Hippocampal formation (tissue), 2 donors: ENCODE data around the gene ARG2.
A peak's percentile ranks its signal among the peaks of the same experiment; 100 is the strongest.

ENCODE experiments used
- DNase-seq, 2 donors: peaks; one replicate each; lab custom pipeline; 2025; lab: John Stamatoyannopoulos, UW

ARG2 gene

DNA sequence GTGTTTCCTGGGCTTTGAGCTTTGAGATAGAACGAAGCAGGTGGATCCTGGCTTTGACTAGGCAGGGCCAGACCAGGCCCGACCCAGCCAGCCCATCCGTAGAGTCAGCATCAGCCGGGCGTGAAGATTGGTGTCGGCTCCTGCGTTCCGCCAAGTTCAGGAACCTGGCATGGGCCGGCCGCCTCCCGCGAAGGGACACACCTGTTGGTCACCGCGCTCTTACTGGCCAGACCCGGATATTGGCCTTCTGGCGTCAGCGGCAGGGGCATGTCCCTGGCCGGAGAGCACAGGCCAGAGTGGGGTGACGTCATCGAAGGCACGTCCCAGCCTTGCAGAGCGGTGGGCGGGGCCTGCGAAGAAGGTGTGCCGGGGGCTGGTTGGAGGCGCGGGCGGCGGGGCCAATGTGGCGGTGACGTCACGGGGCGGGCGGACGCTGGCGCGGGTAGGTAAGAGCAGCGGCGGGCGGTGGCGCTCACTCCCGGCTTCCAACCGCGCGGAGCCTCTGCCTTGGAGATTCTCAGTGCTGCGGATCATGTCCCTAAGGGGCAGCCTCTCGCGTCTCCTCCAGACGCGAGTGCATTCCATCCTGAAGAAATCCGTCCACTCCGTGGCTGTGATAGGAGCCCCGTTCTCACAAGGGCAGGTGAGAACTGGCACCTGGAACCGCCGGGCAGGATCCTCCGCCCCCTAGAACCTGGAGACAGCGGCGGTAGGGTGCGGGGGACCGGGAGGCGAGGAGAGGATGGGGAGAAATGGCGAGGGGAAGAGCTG lies at the start of gene ARG2:
ARG2 (plus strand) TSS at position 475 of the 771 bp plus-strand sequence; CDS start at position 533, 58 bp downstream.
- DNase-seq = peak; percentile 83 to 85

GRCh38 chr14:67570453-67570852 lies 49.3 kb upstream of the ARG2 start:
- DNase-seq = no peak

DNA sequence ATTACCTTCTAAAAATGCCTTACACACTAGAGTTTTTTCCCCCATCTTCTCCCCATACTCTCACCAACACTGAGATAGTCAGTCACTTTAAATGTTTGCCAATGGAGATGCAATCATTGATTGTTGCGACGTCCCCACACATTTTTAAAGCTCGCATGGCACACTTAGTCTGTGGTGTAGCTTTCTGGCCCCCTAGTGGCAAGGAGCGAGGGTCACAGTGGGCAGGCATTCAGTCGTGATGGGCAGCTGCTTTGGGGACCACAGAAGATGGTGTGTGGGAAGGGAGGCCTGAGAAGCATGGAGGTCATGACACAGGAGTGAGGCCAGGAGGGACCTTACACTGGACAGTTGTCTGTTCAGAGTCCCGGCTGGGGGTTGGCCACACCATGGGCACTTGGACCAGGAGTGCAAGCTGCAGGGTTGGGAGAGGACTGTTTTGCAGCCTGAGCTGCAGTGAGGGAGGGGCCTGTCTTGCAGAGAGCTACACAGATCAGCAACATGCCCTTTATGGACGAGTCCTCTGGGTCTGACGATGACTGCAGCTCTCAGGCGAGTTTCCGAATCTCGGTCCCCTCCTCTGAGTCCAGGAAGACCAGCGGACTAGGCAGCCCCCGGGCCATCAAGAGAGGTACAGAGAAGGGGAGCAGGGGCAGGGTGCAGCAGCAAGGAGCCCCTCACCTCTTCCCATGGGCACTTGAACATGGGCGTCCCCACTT lies 48.3 kb upstream of the ARG2 start:
- DNase-seq = peak; percentile 47 to 65

- no peak for DNase-seq
Measured at GRCh38 chr14:67571991-67572323, 47.8 kb upstream of the ARG2 start.

GRCh38 chr14:67572608-67573007 lies 47.1 kb upstream of the ARG2 start:
- no peak for DNase-seq

- DNase-seq = no peak
Measured at GRCh38 chr14:67573228-67574010, 46.3 kb upstream of the ARG2 start.

DNA sequence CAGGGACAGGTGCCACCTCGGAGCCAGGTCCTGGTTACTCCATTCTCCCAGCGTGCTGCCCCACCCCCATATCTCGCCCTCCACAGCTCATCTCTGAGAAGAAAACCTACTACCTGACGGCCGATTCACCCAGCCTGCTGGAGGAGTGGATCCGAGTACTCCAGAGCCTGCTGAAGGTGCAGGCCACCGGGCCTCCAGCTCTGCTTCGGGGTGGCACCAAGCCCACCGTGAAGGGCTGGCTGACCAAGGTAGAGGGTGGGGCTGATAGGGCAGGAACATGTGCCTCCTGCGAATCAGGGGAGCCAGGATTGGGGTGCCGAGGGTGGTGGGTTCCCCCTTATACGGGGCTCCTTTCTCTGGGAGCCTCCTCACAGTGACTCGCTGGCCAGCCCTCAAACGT lies 45.6 kb upstream of the ARG2 start:
- DNase-seq = no peak

DNA sequence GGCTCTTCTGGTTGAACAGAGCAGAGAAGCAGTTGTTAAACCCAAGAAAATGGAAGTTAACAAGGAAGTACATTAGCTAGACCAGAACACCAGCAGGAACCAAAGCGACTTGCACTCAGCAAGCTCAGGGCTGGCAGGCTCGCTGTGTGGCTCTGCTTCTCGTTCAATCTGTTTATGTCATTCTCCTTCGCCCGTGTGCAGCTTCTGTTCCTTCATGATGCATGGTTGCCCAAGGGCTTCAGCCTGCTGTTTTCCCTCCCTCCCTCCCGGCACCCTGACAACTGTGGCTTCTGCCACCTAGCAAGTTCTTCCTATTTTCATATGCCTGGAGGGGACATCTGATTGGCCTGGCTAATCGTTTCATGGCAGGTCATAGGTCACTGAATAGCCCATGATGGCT lies 44.9 kb upstream of the ARG2 start:
- DNase-seq = no peak

DNA sequence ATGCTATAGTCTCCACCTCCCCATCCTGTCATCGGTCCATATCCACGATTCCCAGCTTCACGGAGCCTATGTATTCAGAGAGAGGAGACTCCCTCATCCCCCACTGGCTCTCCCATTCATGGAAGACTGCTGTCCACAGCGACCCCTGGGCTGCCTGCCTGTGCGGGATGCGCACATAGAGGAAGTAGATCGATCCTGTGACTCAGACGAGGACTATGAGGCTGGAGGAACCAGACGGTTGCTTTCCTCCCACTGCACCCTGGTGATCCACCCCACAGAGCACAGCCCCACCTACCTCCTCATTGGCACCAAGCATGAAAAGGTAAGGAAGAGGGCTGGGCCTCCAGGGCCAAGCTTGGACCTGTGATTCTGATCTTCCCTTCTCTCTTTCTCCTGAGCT lies 44.0 kb upstream of the ARG2 start:
- no peak for DNase-seq

DNA sequence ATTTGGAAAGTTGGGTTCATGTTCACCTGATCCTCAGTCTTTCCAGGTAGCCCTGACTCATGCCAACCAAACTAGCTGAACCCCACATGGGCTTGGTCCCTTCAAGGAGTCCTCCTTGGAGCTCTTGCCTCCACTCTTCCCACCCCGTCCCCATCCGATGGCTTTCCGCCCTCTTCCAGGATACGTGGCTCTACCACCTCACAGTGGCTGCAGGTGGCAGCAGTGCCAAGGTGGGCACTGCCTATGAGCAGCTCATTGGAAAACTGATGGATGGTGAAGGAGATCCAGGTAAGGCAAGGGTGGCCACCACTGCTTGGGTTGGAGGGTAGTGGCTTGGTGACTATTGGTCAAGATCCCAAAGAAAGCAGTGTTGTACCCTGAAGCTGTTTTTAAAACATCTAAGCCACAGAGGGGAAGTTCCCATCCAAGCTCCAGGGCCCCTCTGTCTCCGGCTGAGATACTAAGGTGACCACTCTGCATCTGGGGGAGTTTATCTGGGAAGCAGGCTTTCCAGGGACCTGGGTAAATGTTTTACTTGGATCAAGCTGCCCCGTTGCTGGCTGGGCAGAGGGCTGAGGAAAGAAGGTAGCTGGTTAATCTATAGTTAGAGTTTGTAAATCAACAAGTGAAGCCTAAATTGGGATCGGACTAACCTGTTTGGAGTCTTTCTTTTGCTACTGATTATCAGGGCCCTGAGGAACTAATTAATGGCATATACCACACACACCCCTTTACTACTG lies 43.3 kb upstream of the ARG2 start:
- no peak for DNase-seq

DNA sequence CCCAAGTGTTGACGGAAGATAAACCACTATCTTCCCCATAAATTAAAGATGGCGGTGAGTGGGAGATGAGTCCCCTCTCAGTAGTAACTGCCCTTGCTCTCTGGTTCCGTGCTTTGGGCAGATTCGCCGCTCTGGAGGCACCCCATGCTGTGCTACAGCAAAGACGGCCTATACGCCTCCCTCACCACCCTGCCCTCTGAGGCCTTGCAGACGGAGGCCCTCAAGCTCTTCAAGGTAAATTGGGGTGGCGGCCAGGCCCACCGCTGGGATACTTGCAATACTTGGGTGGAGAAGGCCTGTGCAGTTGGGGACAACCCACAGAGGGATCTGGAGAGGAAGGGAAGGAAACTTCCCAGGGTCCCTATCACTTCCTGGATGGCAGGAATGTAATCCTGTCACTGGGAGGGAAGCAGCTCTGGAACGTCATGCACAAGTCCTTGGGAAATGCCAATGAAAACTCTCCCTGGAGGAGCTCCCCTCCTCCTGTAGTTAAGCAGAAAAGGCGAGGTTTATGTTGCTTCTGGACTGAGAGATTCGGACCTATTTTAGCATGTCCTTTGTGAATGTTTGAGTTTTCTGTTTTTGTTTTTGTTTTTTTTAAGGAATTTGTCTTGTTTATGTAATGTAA lies 42.4 kb upstream of the ARG2 start:
- DNase-seq = no peak

- DNase-seq = no peak
Measured at GRCh38 chr14:67577909-67578749, 41.6 kb upstream of the ARG2 start.

DNA sequence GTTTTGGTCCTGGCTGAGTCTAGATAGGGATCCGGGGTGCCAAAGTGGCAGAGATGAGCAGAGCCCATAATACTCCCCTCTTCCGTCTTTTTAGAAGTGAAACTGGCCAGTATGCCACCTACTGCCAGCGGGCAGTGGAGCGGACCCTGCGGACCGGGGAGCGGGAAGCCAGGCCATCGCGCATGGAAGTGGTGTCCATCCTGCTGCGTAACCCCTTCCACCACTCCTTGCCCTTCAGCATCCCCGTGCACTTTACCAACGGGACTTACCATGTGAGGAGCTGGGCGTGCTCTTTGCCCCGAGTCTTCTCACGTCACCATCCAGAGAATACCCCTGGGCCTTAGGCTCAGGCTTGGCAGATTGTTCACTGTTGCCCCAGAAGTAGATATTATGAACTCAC lies 40.7 kb upstream of the ARG2 start:
- DNase-seq = no peak

GRCh38 chr14:67579636-67580035 lies 40.1 kb upstream of the ARG2 start:
- no peak for DNase-seq

- no peak for DNase-seq
Measured at GRCh38 chr14:67580336-67581171, 39.2 kb upstream of the ARG2 start.

DNA sequence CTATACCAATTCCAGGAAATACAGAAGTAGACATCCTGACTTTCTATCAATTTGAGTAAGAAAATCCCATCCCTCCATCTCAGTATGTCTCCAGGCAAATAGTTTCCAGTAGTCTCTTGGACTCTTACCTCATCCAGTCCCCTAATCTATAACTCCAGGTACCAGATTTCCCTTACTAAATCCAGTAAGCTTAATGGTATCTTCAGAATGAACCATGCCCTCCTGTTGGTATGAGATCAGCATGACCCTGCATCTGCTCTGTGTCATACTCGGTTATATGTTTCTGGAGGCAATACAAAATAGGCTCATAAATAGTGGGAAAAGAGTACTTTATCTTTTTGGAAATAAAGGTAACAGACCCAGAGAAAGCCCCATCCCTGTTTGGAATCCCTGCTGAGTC lies 38.1 kb upstream of the ARG2 start:
- DNase-seq = no peak

- DNase-seq = no peak
Measured at GRCh38 chr14:67582061-67582460, 37.7 kb upstream of the ARG2 start.

DNA sequence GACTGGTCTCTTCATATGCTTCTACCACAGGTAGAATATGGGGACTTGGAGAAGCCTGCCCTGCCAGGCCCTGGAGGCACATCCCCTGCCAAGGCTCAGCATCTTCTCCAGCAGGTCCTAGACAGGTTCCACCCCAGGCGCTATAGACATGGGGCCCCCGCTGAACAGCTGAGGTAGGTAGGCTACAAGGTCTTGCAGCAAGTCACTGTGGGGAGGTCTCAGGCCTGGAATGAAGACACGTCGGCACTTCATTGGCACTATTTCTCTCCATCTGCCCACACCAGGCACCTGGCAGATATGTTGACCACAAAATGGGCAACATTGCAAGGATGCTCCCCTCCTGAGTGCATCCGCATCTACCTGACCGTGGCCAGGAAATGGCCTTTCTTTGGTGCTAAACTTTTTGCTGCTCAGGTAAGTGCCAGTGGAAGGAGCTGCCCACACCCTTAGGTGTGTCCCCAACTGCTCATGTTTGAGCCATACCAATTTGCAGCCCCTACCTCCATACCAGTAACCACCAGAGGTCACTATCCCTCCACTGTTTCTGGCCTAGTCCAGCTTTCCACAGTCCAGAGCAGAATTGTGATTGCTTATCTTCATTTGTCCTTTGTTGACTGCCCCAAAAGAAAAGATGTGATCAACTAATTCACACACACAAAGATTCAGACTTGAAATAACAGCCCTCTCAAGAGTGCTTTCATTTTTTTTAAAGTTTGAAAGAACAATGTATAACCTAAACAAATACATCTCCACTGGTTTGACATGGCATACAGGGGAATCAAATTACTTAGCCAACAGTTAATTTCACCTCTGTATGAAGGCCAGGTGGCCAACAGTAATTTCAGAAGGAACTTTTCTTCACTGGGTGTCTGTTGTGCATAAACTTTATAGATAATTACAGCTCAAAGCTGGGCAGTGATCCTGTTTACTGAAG lies 35.7 kb upstream of the ARG2 start:
- peak in 1 of 2 donors; percentile 14 for DNase-seq

GRCh38 chr14:67584978-67585377 lies 34.7 kb upstream of the ARG2 start:
- no peak for DNase-seq
